Measurements from ENCODE around the gene LAT. TPM values are rescaled to one million over a fixed set of nuclear protein-coding genes. Genes with fewer than 3 reads are reported as not detected.

Gene LAT
- total and polyA plus RNA-seq, 4 donors, result 9.0 to 155 (median 17.3) TPM

GRCh38 chr16:28946681-28947080, 38.2 kb upstream of the LAT start:
- H3K4me3 ChIP-seq (ENCODE audit: low read length in 2 of 2), result no peak overlapping the region
- no peaks in the 10 kb centered on the region for H3K27me3 ChIP-seq (ENCODE audit: control insufficient read depth in 1 of 2, insufficient read depth in 2 of 2, low read length in 1 of 2)
- no peak overlapping the region for H3K27ac ChIP-seq (ENCODE audit: low read depth in 1 of 2, low read length in 2 of 2)
- intact Hi-C loops (cut with DNase I), result loop anchor here (5.0 kb wide), 3 partner anchors 69 to 124 kb away; partner anchors contain the start of genes ATP2A1 (in 1 of the 2), ATXN2L (in 1 of the 2) and SH2B1 (in 1 of the 2)
- 54 to 60% methylated on average over 4 of the region's 4 CpGs for WGBS, 2 donors
- DNase-seq, result no peak
- no peaks in the 10 kb centered on the region for H3K9me3 ChIP-seq (ENCODE audit: control insufficient read depth, low read length)
- H3K36me3 ChIP-seq (ENCODE audit: control insufficient read depth in 1 of 2, insufficient read depth in 2 of 2, low read length in 1 of 2), result no peaks in the 10 kb centered on the region
- peaks cover 0 to 1% of the 10 kb centered on the region in 2 donors for H3K4me1 ChIP-seq (ENCODE audit: control insufficient read depth in 1 of 2, insufficient read depth in 2 of 2, low read length in 2 of 2)
- no peak for ATAC-seq (ENCODE audit: low FRiP score)

DNA sequence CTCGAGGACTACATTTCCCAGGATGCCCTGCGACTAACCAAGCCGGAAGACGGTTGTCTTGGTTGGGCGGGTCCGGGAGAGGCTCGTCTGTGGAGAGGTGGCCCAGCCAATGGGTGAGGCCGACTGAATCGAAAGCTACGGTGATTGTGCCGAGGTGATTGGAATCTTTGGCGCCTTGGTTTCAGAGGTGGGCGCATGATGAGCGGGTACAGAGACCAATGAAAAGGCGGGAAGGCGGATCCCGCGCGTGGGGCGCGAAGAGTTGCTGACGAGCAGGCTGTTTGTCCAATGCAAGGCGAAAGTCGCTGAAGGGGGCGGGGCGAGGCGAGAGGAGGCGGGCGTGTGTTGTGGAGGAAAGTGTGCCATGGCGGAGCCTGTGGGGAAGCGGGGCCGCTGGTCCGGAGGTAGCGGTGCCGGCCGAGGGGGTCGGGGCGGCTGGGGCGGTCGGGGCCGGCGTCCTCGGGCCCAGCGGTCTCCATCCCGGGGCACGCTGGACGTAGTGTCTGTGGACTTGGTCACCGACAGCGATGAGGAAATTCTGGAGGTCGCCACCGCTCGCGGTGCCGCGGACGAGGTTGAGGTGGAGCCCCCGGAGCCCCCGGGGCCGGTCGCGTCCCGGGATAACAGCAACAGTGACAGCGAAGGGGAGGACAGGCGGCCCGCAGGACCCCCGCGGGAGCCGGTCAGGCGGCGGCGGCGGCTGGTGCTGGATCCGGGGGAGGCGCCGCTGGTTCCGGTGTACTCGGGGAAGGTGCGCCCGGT, 34.0 kb upstream of the LAT start, which contains the start of gene NFATC2IP:
Gene NFATC2IP, plus strand, starts transcription at position 290 of the 762 bp plus-strand sequence. Its CDS starts 75 bp downstream, at position 365.
- peak within 1 kb of the TSS; percentile 32 to 38 for H3K27ac ChIP-seq (ENCODE audit: low read depth in 1 of 2, low read length in 2 of 2)
- H3K27me3 ChIP-seq (ENCODE audit: control insufficient read depth in 1 of 2, insufficient read depth in 2 of 2, low read length in 1 of 2), result no peaks in the 10 kb centered on the region
- H3K9me3 ChIP-seq (ENCODE audit: control insufficient read depth, low read length), result no peaks in the 10 kb centered on the region
- 0 to 1% methylated on average over 71 to 79 of the region's 79 CpGs for WGBS, 2 donors
- peaks cover 0 to 1% of the 10 kb centered on the region in 2 donors for H3K4me1 ChIP-seq (ENCODE audit: control insufficient read depth in 1 of 2, insufficient read depth in 2 of 2, low read length in 2 of 2)
- DNase-seq, result peak; percentile 100
- H3K4me3 ChIP-seq (ENCODE audit: low read length in 2 of 2), result peak within 1 kb of the TSS; percentile 80 to 89
- H3K36me3 ChIP-seq (ENCODE audit: control insufficient read depth in 1 of 2, insufficient read depth in 2 of 2, low read length in 1 of 2), result no peaks in the 10 kb centered on the region
- peak; percentile 99 for ATAC-seq (ENCODE audit: low FRiP score)
- intact Hi-C loops (cut with DNase I), result loop anchor here in 1 of 2 donors (5.0 kb wide), 1 partner anchor 129 kb away; the partner anchor contains the start of gene ATXN2L

DNA sequence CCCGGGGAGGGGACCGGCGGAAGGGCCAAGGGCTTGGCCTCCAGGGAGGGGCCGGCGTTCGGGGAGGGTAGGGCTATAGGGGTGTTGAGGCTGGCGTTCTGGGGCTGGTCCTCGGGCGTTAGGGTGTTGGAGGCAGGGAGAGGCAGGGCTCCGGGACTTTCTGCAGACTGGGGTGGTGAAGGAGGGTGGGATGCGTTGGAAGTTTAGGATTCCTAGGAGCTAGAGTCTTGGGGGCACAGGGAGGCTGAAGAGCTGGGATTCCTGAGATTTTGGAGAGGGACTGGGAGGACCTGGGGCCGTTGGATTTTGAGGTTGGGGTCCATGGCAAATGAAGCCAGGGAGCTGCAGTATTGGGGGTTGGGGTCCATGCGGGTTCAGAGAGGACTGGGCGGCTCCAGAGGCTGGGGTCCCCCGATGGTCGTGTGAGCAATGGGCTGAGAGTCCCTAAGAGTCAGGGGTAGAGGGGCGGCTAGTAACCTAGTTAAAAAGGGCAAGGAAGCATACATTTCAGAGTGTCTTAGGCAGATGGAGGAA, 33.4 kb upstream of the LAT start:
- H3K36me3 ChIP-seq (ENCODE audit: control insufficient read depth in 1 of 2, insufficient read depth in 2 of 2, low read length in 1 of 2), result peaks cover 0 to 1% of the 10 kb centered on the region in 2 donors
- ATAC-seq (ENCODE audit: low FRiP score) (no peak), DNase-seq (no peak)
- peak overlapping the region in 1 of 2 donors; percentile 32 for H3K27ac ChIP-seq (ENCODE audit: low read depth in 1 of 2, low read length in 2 of 2)
- WGBS, 2 donors, result 1% methylated on average over 17 of the region's 17 CpGs
- no peaks in the 10 kb centered on the region for H3K27me3 ChIP-seq (ENCODE audit: control insufficient read depth in 1 of 2, insufficient read depth in 2 of 2, low read length in 1 of 2)
- H3K9me3 ChIP-seq (ENCODE audit: control insufficient read depth, low read length), result no peaks in the 10 kb centered on the region
- H3K4me3 ChIP-seq (ENCODE audit: low read length in 2 of 2), result peak overlapping the region; percentile 80 to 89
- intact Hi-C loops (cut with DNase I), result loop anchor here in 1 of 2 donors (5.0 kb wide), 1 partner anchor 129 kb away; the partner anchor contains the start of gene ATXN2L
- peaks cover 0 to 1% of the 10 kb centered on the region in 2 donors for H3K4me1 ChIP-seq (ENCODE audit: control insufficient read depth in 1 of 2, insufficient read depth in 2 of 2, low read length in 2 of 2)

DNA sequence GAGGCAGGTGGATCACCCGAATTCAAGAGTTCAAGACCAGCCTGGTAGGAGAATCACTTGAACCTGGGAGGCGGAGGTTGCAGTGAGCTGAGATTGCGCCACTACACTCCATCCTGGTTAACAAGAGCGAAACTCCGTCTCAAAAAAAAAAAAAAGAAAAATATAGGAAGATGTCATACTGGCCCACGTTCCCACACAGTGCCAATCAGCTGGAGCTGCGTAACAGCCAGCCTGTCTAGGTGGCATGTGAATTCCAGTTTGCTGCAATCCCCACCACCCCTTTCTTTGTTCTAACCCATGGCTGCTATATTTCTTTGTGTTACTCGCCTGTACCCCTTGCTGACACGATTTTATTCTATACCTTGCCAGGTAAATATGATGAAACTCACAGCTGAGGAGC, 26.6 kb upstream of the LAT start:
- ATAC-seq (ENCODE audit: low FRiP score), result no peak
- no peak for DNase-seq
- peaks cover 0 to 1% of the 10 kb centered on the region in 2 donors for H3K36me3 ChIP-seq (ENCODE audit: control insufficient read depth in 1 of 2, insufficient read depth in 2 of 2, low read length in 1 of 2)

DNA sequence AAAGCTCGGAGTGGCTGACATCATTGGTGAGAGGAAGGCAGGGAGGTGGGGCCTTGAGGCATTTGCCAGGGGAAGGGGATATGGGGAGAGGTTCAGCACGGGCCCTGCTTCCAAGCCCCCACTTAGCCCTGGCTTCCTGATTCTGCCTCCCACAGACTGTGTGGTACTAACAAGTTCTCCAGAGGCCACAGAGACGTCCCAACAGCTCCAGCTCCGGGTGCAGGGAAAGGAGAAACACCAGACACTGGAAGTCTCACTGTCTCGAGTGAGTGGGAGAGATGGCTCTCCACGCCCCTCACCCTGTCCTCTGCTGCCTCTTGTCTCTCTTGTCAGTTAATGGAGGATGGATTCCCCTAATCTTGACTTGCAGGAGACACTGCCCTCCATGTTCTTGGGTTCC, 26.0 kb upstream of the LAT start:
- Histone ChIP-seq H3K4me3 (ENCODE audit: low read length in 2 of 2) (no peak overlapping the region), H3K27me3 (ENCODE audit: control insufficient read depth in 1 of 2, insufficient read depth in 2 of 2, low read length in 1 of 2) (no peaks in the 10 kb centered on the region), H3K27ac (ENCODE audit: low read depth in 1 of 2, low read length in 2 of 2) (no peak overlapping the region), H3K36me3 (ENCODE audit: control insufficient read depth in 1 of 2, insufficient read depth in 2 of 2, low read length in 1 of 2) (peaks cover 0 to 1% of the 10 kb centered on the region in 2 donors), H3K4me1 (ENCODE audit: control insufficient read depth in 1 of 2, insufficient read depth in 2 of 2, low read length in 2 of 2) (no peaks in the 10 kb centered on the region), H3K9me3 (ENCODE audit: control insufficient read depth, low read length) (no peaks in the 10 kb centered on the region)
- intact Hi-C loops (cut with DNase I), result no loop called here
- DNase-seq (no peak), ATAC-seq (ENCODE audit: low FRiP score) (no peak)
- WGBS, 2 donors, result 84 to 89% methylated on average over 6 of the region's 6 CpGs

More for the DNA sequence above, 26.6 kb upstream of the LAT start:
- Histone ChIP-seq H3K4me1 (ENCODE audit: control insufficient read depth in 1 of 2, insufficient read depth in 2 of 2, low read length in 2 of 2) (no peaks in the 10 kb centered on the region), H3K9me3 (ENCODE audit: control insufficient read depth, low read length) (no peaks in the 10 kb centered on the region), H3K27ac (ENCODE audit: low read depth in 1 of 2, low read length in 2 of 2) (no peak overlapping the region), H3K27me3 (ENCODE audit: control insufficient read depth in 1 of 2, insufficient read depth in 2 of 2, low read length in 1 of 2) (no peaks in the 10 kb centered on the region), H3K4me3 (ENCODE audit: low read length in 2 of 2) (no peak overlapping the region)
- intact Hi-C loops (cut with DNase I), result no loop called here
- 89 to 93% methylated on average over 9 of the region's 9 CpGs for WGBS, 2 donors

- H3K9me3 ChIP-seq (ENCODE audit: control insufficient read depth, low read length), result no peaks in the 10 kb centered on the region
- WGBS, 2 donors, result 90 to 97% methylated on average over 3 of the region's 3 CpGs
- no peaks in the 10 kb centered on the region for H3K4me1 ChIP-seq (ENCODE audit: control insufficient read depth in 1 of 2, insufficient read depth in 2 of 2, low read length in 2 of 2)
- no peak overlapping the region for H3K27ac ChIP-seq (ENCODE audit: low read depth in 1 of 2, low read length in 2 of 2)
- H3K27me3 ChIP-seq (ENCODE audit: control insufficient read depth in 1 of 2, insufficient read depth in 2 of 2, low read length in 1 of 2), result no peaks in the 10 kb centered on the region
- ATAC-seq (ENCODE audit: low FRiP score) (no peak), DNase-seq (no peak)
- intact Hi-C loops (cut with DNase I), result no loop called here
- no peak overlapping the region for H3K4me3 ChIP-seq (ENCODE audit: low read length in 2 of 2)
- no peaks in the 10 kb centered on the region for H3K36me3 ChIP-seq (ENCODE audit: control insufficient read depth in 1 of 2, insufficient read depth in 2 of 2, low read length in 1 of 2)
Measured at GRCh38 chr16:28964072-28964471, 20.8 kb upstream of the LAT start.

- H3K27me3 ChIP-seq (ENCODE audit: control insufficient read depth in 1 of 2, insufficient read depth in 2 of 2, low read length in 1 of 2), result no peaks in the 10 kb centered on the region
- no peak overlapping the region for H3K4me3 ChIP-seq (ENCODE audit: low read length in 2 of 2)
- H3K36me3 ChIP-seq (ENCODE audit: control insufficient read depth in 1 of 2, insufficient read depth in 2 of 2, low read length in 1 of 2), result no peaks in the 10 kb centered on the region
- intact Hi-C loops (cut with DNase I), result no loop called here
- no peak overlapping the region for H3K27ac ChIP-seq (ENCODE audit: low read depth in 1 of 2, low read length in 2 of 2)
- no peaks in the 10 kb centered on the region for H3K9me3 ChIP-seq (ENCODE audit: control insufficient read depth, low read length)
- ATAC-seq (ENCODE audit: low FRiP score), result no peak
- no peak for DNase-seq
- WGBS, 2 donors, result 90 to 92% methylated on average over 2 of the region's 2 CpGs
- no peaks in the 10 kb centered on the region for H3K4me1 ChIP-seq (ENCODE audit: control insufficient read depth in 1 of 2, insufficient read depth in 2 of 2, low read length in 2 of 2)
Measured at GRCh38 chr16:28964496-28964895, 20.4 kb upstream of the LAT start.

- H3K9me3 ChIP-seq (ENCODE audit: control insufficient read depth, low read length), result no peaks in the 10 kb centered on the region
- intact Hi-C loops (cut with DNase I), result no loop called here
- no peak for ATAC-seq (ENCODE audit: low FRiP score)
- no peak overlapping the region for H3K4me3 ChIP-seq (ENCODE audit: low read length in 2 of 2)
- H3K36me3 ChIP-seq (ENCODE audit: control insufficient read depth in 1 of 2, insufficient read depth in 2 of 2, low read length in 1 of 2), result no peaks in the 10 kb centered on the region
- WGBS, 2 donors, result 86 to 89% methylated on average over 4 of the region's 4 CpGs
- no peaks in the 10 kb centered on the region for H3K27me3 ChIP-seq (ENCODE audit: control insufficient read depth in 1 of 2, insufficient read depth in 2 of 2, low read length in 1 of 2)
- H3K27ac ChIP-seq (ENCODE audit: low read depth in 1 of 2, low read length in 2 of 2), result no peak overlapping the region
- H3K4me1 ChIP-seq (ENCODE audit: control insufficient read depth in 1 of 2, insufficient read depth in 2 of 2, low read length in 2 of 2), result no peaks in the 10 kb centered on the region
- no peak for DNase-seq
Measured at GRCh38 chr16:28967156-28967555, 17.7 kb upstream of the LAT start.
